Measurements from ENCODE around the gene SAFB.

- TF ChIP-seq CTCF (IDR thresholded peaks at IDR 0.05), result no peak
- TF ChIP-seq POLR2AphosphoS5 (IDR thresholded peaks at IDR 0.05; ENCODE audit: low read depth, low read length), result no peak
- no peak for TF ChIP-seq TCF7L2 (IDR thresholded peaks at IDR 0.05; ENCODE audit: low read depth, low read length)
- no peak for TF ChIP-seq REST (IDR thresholded peaks at IDR 0.05; ENCODE audit: insufficient read depth in 1 of 2, low read depth in 2 of 2, low read length in 1 of 2)
- TF ChIP-seq SIN3A (IDR thresholded peaks at IDR 0.05; ENCODE audit: borderline replicate concordance, insufficient read depth, low read depth, low read length), result no peak
These were observed 878 bp upstream of the SAFB start for GRCh38 chr19:5621945-5622464.

Measured in Panc1 (cell line).